ENCODE data around the gene LAMC3. TPM values are rescaled to one million over a fixed set of nuclear protein-coding genes. Genes with fewer than 3 reads are reported as not detected.

Gene LAMC3
- total and polyA plus RNA-seq, 5 donors from 2014 or later = 0.37 to 1.2 (median 0.66) TPM

GRCh38 chr9:131080589-131080988 is 71.6 kb downstream of the LAMC3 start:
- no peak overlapping the region for H3K27ac ChIP-seq (ENCODE audit: insufficient read depth, low read length, poor library complexity, severe bottlenecking)
- H3K4me1 Mint-ChIP-seq = no peaks in the 10 kb centered on the region

GRCh38 chr9:131081868-131082267 is 72.9 kb downstream of the LAMC3 start:
- no peaks in the 10 kb centered on the region for H3K36me3 Mint-ChIP-seq
- Histone ChIP-seq H3K4me1 (ENCODE audit: control insufficient read depth, insufficient read depth, low read length, poor library complexity, severe bottlenecking) (no peaks in the 10 kb centered on the region), H3K27ac (ENCODE audit: insufficient read depth, low read length, poor library complexity, severe bottlenecking) (no peak overlapping the region), H3K4me3 (ENCODE audit: low read depth, low read length) (no peak overlapping the region), H3K36me3 (ENCODE audit: control insufficient read depth, insufficient read depth, low read length) (no peaks in the 10 kb centered on the region), H3K9me3 (ENCODE audit: control insufficient read depth in 2 of 2, low read length in 2 of 2) (no peaks in the 10 kb centered on the region), H3K27me3 (ENCODE audit: control insufficient read depth, insufficient read depth, low read length) (no peaks in the 10 kb centered on the region)
- peaks cover 5% of the 10 kb centered on the region for H3K27me3 Mint-ChIP-seq
- H3K4me1 Mint-ChIP-seq = no peaks in the 10 kb centered on the region
- H3K27ac Mint-ChIP-seq = no peak overlapping the region
- H3K4me3 Mint-ChIP-seq = no peak overlapping the region
- no peak for ATAC-seq (ENCODE audit: low read depth in 2 of 2)
- no peaks in the 10 kb centered on the region for H3K9me3 Mint-ChIP-seq
- DNase-seq = no peak

More at GRCh38 chr9:131080589-131080988, 71.6 kb downstream of the LAMC3 start:
- Histone ChIP-seq H3K4me3 (ENCODE audit: low read depth, low read length) (no peak overlapping the region), H3K9me3 (ENCODE audit: control insufficient read depth in 2 of 2, low read length in 2 of 2) (no peaks in the 10 kb centered on the region), H3K36me3 (ENCODE audit: control insufficient read depth, insufficient read depth, low read length) (no peaks in the 10 kb centered on the region), H3K27me3 (ENCODE audit: control insufficient read depth, insufficient read depth, low read length) (no peaks in the 10 kb centered on the region), H3K4me1 (ENCODE audit: control insufficient read depth, insufficient read depth, low read length, poor library complexity, severe bottlenecking) (no peaks in the 10 kb centered on the region)
- H3K27ac Mint-ChIP-seq = no peak overlapping the region
- no peaks in the 10 kb centered on the region for H3K9me3 Mint-ChIP-seq
- DNase-seq (no peak), ATAC-seq (ENCODE audit: low read depth in 2 of 2) (no peak)
- peaks cover 5% of the 10 kb centered on the region for H3K27me3 Mint-ChIP-seq
- H3K36me3 Mint-ChIP-seq = no peaks in the 10 kb centered on the region
- no peak overlapping the region for H3K4me3 Mint-ChIP-seq

GRCh38 chr9:131082774-131083512 is 74.0 kb downstream of the LAMC3 start:
- Histone ChIP-seq H3K9me3 (ENCODE audit: control insufficient read depth in 2 of 2, low read length in 2 of 2) (no peaks in the 10 kb centered on the region), H3K4me1 (ENCODE audit: control insufficient read depth, insufficient read depth, low read length, poor library complexity, severe bottlenecking) (no peaks in the 10 kb centered on the region), H3K4me3 (ENCODE audit: low read depth, low read length) (no peak overlapping the region), H3K36me3 (ENCODE audit: control insufficient read depth, insufficient read depth, low read length) (no peaks in the 10 kb centered on the region), H3K27ac (ENCODE audit: insufficient read depth, low read length, poor library complexity, severe bottlenecking) (no peak overlapping the region), H3K27me3 (ENCODE audit: control insufficient read depth, insufficient read depth, low read length) (no peaks in the 10 kb centered on the region)
- Mint-ChIP-seq H3K27ac (no peak overlapping the region), H3K27me3 (peaks cover 5% of the 10 kb centered on the region), H3K4me3 (no peak overlapping the region), H3K36me3 (no peaks in the 10 kb centered on the region), H3K4me1 (no peaks in the 10 kb centered on the region), H3K9me3 (no peaks in the 10 kb centered on the region)
- DNase-seq = no peak
- no peak for ATAC-seq (ENCODE audit: low read depth in 2 of 2)

GRCh38 chr9:131084661-131085369 is 75.8 kb downstream of the LAMC3 start:
- ATAC-seq (ENCODE audit: low read depth in 2 of 2) = no peak
- no peaks in the 10 kb centered on the region for H3K4me1 Mint-ChIP-seq

GRCh38 chr9:131085370-131086122 is 76.6 kb downstream of the LAMC3 start:
- no peaks in the 10 kb centered on the region for H3K9me3 ChIP-seq (ENCODE audit: control insufficient read depth in 2 of 2, low read length in 2 of 2)
- Mint-ChIP-seq H3K9me3 (no peaks in the 10 kb centered on the region), H3K4me1 (no peaks in the 10 kb centered on the region), H3K4me3 (no peak overlapping the region), H3K27me3 (peaks cover 11% of the 10 kb centered on the region), H3K27ac (no peak overlapping the region), H3K36me3 (no peaks in the 10 kb centered on the region)
- H3K36me3 ChIP-seq (ENCODE audit: control insufficient read depth, insufficient read depth, low read length) = no peaks in the 10 kb centered on the region
- no peaks in the 10 kb centered on the region for H3K4me1 ChIP-seq (ENCODE audit: control insufficient read depth, insufficient read depth, low read length, poor library complexity, severe bottlenecking)
- DNase-seq (no peak), ATAC-seq (ENCODE audit: low read depth in 2 of 2) (no peak)
- no peak overlapping the region for H3K27ac ChIP-seq (ENCODE audit: insufficient read depth, low read length, poor library complexity, severe bottlenecking)
- H3K4me3 ChIP-seq (ENCODE audit: low read depth, low read length) = no peak overlapping the region
- H3K27me3 ChIP-seq (ENCODE audit: control insufficient read depth, insufficient read depth, low read length) = no peaks in the 10 kb centered on the region

More at GRCh38 chr9:131084661-131085369, 75.8 kb downstream of the LAMC3 start:
- Mint-ChIP-seq H3K27ac (no peak overlapping the region), H3K27me3 (peaks cover 11% of the 10 kb centered on the region), H3K9me3 (no peaks in the 10 kb centered on the region), H3K4me3 (no peak overlapping the region), H3K36me3 (no peaks in the 10 kb centered on the region)
- H3K9me3 ChIP-seq (ENCODE audit: control insufficient read depth in 2 of 2, low read length in 2 of 2) = no peaks in the 10 kb centered on the region
- no peaks in the 10 kb centered on the region for H3K36me3 ChIP-seq (ENCODE audit: control insufficient read depth, insufficient read depth, low read length)
- no peaks in the 10 kb centered on the region for H3K4me1 ChIP-seq (ENCODE audit: control insufficient read depth, insufficient read depth, low read length, poor library complexity, severe bottlenecking)
- no peaks in the 10 kb centered on the region for H3K27me3 ChIP-seq (ENCODE audit: control insufficient read depth, insufficient read depth, low read length)
- no peak overlapping the region for H3K4me3 ChIP-seq (ENCODE audit: low read depth, low read length)
- no peak for DNase-seq
- H3K27ac ChIP-seq (ENCODE audit: insufficient read depth, low read length, poor library complexity, severe bottlenecking) = no peak overlapping the region

- H3K4me3 Mint-ChIP-seq = no peak overlapping the region
- no peak overlapping the region for H3K27ac Mint-ChIP-seq
- Histone ChIP-seq H3K4me3 (ENCODE audit: low read depth, low read length) (no peak overlapping the region), H3K4me1 (ENCODE audit: control insufficient read depth, insufficient read depth, low read length, poor library complexity, severe bottlenecking) (no peaks in the 10 kb centered on the region), H3K9me3 (ENCODE audit: control insufficient read depth in 2 of 2, low read length in 2 of 2) (no peaks in the 10 kb centered on the region), H3K27ac (ENCODE audit: insufficient read depth, low read length, poor library complexity, severe bottlenecking) (no peak overlapping the region), H3K27me3 (ENCODE audit: control insufficient read depth, insufficient read depth, low read length) (no peaks in the 10 kb centered on the region), H3K36me3 (ENCODE audit: control insufficient read depth, insufficient read depth, low read length) (no peaks in the 10 kb centered on the region)
- no peaks in the 10 kb centered on the region for H3K9me3 Mint-ChIP-seq
- H3K36me3 Mint-ChIP-seq = no peaks in the 10 kb centered on the region
- peaks cover 6% of the 10 kb centered on the region for H3K27me3 Mint-ChIP-seq
- ATAC-seq (ENCODE audit: low read depth in 2 of 2) = no peak
- DNase-seq = no peak
- no peaks in the 10 kb centered on the region for H3K4me1 Mint-ChIP-seq
Observed at GRCh38 chr9:131087354-131087893, 78.5 kb downstream of the LAMC3 start.

- H3K36me3 ChIP-seq (ENCODE audit: control insufficient read depth, insufficient read depth, low read length) = no peaks in the 10 kb centered on the region
- no peak overlapping the region for H3K4me3 ChIP-seq (ENCODE audit: low read depth, low read length)
- H3K27me3 ChIP-seq (ENCODE audit: control insufficient read depth, insufficient read depth, low read length) = peaks cover 8% of the 10 kb centered on the region
- H3K9me3 Mint-ChIP-seq = no peaks in the 10 kb centered on the region
- H3K9me3 ChIP-seq (ENCODE audit: control insufficient read depth in 2 of 2, low read length in 2 of 2) = no peaks in the 10 kb centered on the region
- no peak overlapping the region for H3K27ac ChIP-seq (ENCODE audit: insufficient read depth, low read length, poor library complexity, severe bottlenecking)
- ATAC-seq (ENCODE audit: low read depth in 2 of 2) (no peak), DNase-seq (no peak)
- no peak overlapping the region for H3K27ac Mint-ChIP-seq
- no peaks in the 10 kb centered on the region for H3K4me1 ChIP-seq (ENCODE audit: control insufficient read depth, insufficient read depth, low read length, poor library complexity, severe bottlenecking)
- H3K27me3 Mint-ChIP-seq = peaks cover 21% of the 10 kb centered on the region
- H3K36me3 Mint-ChIP-seq = no peaks in the 10 kb centered on the region
- peak overlapping the region in 1 of 4 donors; percentile 38 for H3K4me3 Mint-ChIP-seq
- peaks cover 0 to 3% (median 0%) of the 10 kb centered on the region in 4 donors for H3K4me1 Mint-ChIP-seq
Observed at GRCh38 chr9:131090025-131090787, 81.2 kb downstream of the LAMC3 start.

Data from CD4-positive, CD25-positive, alpha-beta regulatory T cell (primary cell).